CD4-positive, alpha-beta T cell treated with Interleukin-15 for 4 hours (primary cell): ENCODE data around the gene PIP5K1A.
"Not testable (repeated sequence)": the region's sequence is repeated elsewhere in the genome, so short reads cannot be mapped to it uniquely, and the experiment has no call there.

Source experiments
- DNase-seq: peaks from one replicate; pipeline ENCODE4 v3.0.0-alpha.2; 2020; ENCODE audit warnings: low spot score

The PIP5K1A gene

DNA sequence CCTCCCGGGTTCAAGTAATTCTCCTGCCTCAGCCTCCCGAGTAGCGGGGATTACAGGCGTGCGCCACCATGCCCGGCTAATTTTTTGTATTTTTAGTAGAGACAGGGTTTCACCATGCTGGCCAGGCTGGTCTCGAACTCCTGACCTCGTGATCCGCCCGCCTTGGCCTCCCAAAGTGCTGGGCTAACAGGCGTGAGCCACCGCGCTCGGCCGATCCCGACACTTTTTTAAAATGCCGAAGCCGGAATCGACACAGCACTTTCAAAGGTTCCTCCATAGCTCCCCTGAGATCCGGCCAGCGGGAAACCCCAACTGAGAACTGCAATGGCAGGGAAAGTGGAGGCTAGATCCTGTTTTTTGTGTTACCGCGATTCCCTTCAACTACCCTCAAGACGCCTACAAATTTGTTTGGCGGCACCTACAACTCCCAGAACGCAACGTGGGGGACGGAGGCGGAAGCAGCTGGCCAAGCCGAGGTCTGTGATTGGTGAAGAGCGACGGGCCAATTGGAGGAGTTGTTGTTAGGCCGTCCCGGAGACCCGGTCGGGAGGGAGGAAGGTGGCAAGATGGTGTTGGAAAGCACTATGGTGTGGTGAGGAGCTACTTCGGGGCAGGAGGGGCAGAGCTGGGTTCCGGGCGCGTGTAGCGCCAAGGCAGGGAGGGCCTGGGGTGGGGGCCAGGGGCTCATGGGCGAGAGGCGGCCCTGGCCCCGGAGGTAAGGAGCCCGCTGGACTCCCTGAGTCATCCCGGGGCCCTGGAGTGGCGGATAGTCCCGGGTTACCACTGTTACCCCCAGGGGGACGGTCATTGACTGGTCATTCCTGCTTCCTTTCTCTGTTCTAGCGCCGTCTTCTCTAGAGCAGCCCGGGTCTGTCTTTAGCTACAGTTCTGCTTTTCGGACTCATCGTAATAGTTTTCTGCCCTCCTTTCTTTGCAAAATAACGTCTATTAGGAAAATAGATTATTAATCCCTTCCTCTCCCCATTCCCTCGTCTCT, 56.2 kb downstream of the PIP5K1A start, which contains the start of gene PSMD4:
Gene PSMD4, plus strand, starts transcription at position 518 of the 997 bp plus-strand sequence. Its CDS starts 49 bp downstream, at position 567.
- peak; percentile 95 for DNase-seq

DNA sequence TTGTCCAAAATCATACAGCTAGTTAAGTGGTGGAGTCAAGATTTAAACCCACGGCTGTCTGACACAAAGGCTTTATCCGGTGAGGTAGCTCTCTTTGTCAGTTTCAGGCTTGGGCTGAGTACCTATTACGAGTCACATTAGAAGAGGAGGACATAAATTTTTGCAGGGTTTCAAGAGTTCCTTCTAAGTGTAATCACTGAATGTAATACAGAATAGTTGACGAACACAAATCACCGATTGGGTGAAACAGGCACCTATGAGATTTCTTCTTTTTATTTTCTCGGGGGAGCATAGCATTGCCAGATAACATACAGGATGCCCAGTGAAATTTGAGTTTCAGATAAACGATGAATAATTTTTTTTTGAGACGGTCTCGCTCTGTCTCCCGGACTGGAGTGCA, 57.0 kb downstream of the PIP5K1A start:
- no peak for DNase-seq

DNA sequence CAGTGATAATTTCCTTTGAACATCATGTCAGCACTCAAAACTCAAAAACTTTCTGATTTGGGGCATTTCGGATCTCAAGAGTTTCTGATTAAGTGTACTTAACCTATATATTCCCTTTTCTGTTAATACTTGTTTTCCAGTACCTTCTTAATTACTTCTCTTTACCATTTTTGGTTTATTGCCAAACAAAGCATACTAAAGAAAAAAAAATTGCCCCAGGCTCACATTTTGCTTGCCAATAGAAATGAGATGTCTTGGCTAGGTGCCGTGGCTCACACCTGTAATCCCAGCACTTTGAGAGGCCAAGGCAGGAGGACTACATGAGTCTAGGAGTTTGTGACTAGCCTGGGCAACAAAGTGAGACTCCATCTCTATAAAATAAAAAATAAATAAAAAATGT, 61.0 kb downstream of the PIP5K1A start:
- no peak for DNase-seq

DNA sequence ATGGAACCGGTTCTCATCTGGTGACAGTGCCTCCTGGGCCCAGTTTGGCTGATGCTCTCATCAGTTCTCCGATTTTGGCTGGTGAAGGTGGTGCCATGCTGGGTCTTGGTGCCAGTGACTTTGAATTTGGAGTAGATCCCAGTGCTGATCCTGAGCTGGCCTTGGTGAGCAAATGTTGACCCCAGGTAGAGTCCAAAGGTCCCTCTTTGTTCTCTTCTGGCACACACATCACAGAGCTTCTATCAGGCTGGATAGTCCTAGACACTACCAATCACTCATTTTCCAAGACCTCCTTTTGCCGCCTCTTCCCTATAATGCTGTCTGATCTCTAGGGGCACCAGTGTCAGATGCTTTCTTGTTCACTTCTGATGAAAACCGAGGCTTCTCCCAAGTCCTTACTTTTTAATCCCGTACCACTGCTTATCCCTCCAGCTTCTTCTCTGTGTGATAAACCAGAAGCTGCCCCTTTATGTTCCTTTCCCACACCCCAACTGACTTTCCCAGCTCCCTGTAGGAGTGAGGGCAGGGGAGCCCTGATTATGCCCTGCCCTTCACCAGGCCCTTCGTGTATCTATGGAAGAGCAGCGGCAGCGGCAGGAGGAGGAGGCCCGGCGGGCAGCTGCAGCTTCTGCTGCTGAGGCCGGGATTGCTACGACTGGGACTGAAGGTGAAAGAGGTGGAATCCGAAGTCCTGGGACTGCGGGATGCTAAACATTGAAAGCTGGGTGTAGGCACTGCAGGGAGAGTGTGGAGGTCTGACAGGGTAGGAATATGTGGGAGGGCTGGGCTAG, 67.3 kb downstream of the PIP5K1A start:
- no peak for DNase-seq

DNA sequence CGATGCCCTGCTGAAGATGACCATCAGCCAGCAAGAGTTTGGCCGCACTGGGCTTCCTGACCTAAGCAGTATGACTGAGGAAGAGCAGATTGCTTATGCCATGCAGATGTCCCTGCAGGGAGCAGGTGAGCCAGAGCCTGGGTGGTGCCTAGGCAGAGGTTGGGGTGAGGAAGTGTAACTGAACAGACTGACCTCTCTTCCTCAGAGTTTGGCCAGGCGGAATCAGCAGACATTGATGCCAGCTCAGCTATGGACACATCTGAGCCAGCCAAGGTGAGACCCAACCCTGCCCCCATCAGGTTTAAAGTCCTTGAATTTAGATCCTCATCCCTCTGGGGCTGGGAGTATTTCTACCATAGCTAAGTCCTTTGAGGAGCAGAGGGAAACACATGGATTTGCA, 68.0 kb downstream of the PIP5K1A start:
- no peak for DNase-seq

DNA sequence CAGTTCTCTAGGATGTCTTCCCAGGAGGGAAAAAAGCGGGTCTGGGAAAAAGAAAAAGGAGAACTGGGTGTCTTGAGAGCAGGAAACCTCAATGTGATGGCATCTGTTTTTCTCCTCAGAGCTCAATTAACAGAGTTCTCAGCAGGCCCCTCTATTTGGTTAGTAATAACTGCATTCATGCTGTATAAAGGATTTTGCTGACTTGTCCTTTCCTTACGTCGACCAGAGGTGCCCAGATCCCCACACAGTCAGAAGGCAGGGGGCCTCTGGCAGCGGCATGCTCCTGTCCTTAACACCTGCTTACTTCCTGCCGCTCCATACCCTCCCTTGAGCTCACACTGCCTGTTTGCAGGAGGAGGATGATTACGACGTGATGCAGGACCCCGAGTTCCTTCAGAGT, 68.5 kb downstream of the PIP5K1A start:
- DNase-seq = no peak

DNA sequence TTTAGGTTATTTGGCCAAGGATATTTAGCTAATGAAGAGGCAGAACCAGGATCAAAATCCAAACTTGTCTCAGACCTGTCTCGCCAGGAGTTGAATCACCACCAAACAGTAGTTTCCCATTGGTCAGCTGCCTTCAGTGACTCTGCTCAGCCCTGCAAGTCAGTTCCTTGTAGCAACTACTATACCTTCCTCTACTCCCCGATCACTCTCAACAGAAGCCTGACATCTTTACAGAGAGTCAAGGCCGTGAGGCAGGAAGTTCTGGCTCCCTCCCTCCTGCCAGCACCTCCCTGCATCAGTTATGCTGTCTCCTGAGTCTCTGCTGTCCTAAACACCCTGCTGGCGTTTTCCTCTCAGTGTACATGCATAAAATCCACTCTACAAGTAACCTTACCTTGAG, 69.4 kb downstream of the PIP5K1A start:
- DNase-seq = no peak

DNA sequence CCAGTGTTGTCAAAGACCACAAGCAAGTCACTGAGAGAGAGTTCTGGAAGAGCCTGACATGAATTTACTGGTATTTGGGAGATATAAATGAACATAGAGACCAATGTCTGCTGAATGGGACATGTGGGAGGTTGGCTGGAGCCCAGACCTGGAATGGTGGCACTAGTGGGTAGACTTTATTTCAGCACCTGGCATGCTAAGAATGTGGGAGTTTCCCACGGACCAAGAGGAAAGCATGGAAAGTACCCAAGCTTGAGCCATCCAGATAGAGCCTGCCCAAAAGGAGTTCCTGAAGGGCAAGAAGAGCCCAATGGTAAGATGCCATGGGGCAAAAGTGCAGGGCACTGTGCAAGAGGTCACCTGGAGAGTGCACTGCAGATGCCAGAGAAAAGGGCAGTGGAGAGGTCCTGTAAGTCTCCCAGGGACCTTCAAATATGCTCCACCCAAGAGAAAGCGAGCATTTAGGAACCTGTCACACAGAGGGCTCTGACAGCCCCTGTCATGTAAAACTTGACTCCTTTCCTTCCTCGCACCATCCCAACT, 75.6 kb downstream of the PIP5K1A start:
- DNase-seq = no peak

DNA sequence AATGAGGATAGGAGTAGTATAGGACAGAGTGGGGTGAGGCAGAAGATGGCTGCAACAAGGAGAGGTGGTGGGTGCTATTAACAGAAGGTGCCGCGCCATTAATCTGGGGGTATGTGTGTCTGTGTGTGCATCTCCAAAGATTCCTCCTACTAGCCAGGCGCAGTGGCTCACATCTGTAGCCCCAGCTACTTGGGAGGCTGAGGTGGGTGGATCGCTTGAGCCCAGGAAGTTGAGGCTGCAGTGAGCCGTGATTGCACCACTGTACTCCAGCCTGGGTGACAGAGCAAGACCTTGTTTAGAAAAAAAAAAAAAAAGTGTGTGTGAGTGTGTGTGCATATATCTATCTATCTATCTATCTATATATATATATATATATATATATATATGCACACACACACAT, 77.0 kb downstream of the PIP5K1A start:
- not testable (repeated sequence) for DNase-seq

DNA sequence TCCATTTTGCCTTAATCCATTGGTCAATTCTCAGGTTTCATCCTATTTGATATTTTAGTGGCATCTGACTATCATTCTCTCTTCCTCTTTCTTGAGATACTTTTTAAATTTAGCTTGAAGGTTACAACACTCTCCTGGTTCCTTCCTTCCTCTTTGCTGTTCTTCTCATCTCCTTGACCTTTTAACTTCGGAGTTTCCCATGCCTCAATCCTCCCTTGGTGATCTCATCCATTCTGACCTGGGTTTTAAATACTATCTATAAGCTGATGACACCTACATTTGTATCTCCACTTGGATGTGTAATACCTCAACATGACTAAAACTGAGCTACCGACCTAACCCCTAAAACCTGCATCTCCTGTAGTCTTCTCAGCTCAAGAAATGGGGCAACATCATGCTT, 78.9 kb downstream of the PIP5K1A start:
- no peak for DNase-seq

DNA sequence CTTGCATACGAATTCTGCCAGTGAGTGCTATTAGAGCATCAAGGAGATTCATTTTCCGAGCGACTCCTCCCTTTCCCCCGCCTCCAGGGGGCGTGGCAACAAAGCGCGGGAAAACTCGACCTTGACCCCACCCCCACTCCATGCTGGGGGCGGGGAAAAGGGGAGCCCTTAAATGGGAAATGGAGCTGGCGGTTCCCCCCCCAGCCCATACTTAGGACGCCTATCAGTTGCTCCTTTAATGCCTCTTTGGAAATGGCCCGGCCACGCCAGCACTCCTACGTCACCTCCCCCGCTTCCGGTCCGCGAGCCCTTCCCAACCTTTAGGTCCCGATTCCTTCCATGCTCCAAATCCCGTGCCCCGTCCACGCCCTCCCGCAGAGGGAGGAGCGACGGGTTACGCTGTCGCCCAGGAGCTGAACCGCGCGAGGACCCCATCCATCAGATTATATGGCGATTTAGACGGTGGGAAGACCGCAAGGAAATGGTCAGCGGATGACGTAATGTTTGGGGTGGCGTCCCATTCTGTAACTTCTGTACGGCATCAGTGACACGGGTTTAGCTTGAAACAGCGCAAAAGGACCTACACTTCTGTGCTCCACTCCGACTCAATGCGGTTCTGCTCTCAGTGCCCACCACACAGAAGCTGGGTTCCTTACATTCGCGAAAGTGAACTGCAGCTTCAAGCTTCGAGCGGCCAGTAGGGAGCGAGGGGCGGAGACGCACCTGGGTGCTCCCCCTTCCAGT, 83.0 kb downstream of the PIP5K1A start:
- DNase-seq = peak; percentile 97

DNA sequence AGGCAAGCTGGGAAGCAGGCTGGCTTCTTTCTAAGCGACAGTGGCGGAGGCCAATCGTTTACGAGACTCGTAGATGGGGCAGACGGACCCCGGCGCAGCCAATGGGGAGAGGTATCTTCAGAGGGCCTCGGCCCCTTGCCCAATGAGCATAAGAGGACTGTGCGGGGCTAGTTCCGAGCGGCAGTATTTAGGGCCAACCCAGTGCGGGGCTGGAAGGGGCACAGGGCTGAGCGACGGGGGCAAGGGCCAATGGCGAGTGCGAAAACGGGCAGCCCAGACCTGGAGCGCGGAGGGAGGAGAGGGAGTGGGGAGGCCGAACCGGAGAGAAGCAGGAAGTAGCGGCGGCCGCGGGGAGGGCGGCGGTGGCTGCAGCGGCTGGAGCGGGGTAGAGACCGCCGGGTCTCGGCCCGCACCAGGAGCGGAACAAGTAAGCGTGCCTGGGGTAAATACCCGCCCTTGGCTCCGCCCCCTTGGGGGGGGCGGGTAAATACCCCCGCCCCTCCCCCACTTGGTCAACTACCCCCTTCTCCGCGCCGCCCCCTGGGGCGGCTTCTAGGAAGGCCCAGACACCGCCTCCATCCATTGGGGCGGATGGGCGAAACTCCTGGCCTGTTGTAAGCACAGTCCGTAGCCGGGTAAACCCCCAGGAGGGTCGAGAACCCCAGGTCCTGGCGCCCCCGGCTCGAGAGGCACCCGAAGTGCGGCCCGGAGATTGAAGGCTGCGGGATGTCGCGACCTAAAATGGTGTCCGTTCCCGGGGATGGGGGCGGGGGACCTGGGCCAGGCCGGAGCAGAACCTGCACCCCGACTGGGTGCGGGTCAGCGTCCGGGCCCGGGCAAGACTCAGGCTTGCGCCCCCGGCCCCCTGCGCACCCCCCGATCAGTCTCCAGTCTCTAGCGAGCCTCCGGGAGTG, 83.9 kb downstream of the PIP5K1A start, which contains the start of gene ZNF687:
Gene ZNF687, plus strand, starts transcription at position 331 of the 914 bp plus-strand sequence. CDS start 3,993 bp downstream, outside the sequence.
- DNase-seq = peak; percentile 99

DNA sequence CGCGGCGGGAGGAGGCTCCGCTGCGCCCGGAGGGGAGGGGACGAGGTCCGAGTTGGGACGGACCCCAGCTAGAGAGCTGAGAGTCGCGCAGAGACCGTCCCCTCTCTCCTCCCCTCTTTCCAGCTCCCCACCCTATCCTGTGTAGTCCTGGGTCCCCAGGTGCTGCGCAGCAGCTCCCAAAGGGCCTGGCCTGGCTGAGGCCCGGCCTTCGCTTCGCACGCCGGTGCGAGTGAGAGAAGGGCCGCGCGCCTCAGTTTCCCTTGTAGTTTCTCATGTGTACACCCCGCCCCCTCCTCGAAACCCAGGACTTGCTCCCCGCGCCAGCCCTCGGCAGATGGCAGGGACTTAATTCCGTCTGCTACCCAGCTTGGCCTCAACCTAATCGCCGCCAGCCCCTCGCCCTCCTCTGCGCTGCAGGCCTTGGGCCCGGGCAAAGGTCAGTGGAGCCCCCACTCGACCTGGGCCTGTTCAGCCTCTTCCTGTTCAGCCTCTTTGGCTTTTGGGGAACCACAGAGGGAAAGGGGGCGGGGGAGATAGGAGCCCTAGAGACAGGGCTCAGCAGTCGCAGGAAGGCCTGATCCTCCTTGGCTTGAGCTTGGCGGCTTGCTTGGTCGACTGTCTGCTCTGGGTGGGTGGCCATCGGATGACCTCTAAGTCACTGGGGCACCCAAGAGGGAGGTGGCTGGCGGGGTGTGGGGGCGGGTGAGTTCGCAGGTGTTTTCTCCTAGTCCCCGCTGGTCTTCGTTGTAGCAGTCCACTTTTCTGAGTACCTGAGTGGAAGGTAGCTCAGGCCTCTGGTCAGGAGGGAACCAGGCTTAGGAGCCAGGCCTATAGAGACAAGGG, 84.8 kb downstream of the PIP5K1A start:
- DNase-seq = peak; percentile 11

DNA sequence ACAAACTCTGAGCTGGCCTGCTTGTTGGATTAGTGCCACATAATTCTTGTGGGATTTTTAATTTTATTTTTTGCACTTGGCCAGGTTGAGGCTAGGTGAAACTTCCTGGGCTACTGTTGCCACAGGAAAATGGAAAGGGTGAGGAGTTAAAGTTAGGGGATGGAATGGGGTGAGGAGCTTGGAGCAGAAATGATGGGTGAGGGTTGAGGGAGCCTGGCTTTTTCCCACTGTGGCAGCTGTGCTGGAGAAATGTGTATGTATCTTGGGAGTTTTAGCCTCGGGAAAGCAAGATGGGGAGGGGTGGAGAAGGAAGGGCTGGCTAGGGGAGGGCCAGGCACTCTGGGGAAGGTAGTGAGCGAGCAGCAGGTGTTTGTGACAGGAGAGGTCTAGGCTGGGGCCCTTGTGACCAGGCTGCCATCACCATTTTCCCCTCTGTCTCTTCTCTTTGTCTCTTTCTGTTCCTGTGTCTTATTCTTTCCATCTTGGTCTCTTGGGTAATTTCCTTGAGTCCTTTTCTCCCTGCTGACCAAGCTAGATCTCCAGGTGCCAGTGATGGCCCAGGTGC, 85.7 kb downstream of the PIP5K1A start:
- no peak for DNase-seq

DNA sequence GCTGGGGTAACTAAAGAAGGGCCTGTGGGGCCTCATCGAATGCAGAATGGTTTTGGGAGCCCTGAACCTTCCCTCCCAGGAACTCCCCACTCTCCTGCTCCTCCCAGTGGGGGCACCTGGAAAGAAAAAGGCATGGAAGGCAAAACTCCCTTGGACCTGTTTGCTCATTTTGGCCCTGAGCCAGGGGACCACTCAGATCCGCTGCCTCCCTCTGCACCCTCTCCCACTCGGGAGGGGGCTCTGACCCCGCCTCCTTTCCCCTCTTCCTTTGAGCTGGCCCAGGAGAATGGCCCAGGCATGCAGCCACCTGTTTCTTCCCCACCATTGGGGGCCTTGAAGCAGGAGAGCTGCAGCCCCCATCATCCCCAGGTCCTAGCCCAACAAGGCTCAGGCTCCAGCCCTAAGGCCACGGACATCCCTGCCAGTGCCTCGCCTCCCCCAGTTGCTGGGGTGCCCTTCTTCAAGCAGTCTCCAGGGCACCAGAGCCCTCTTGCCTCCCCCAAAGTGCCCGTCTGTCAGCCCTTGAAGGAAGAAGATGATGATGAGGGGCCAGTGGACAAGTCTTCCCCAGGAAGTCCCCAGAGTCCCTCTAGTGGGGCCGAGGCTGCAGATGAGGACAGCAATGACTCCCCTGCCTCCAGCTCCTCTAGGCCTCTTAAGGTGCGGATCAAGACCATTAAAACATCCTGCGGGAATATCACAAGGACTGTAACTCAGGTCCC, 88.4 kb downstream of the PIP5K1A start:
- DNase-seq = no peak

DNA sequence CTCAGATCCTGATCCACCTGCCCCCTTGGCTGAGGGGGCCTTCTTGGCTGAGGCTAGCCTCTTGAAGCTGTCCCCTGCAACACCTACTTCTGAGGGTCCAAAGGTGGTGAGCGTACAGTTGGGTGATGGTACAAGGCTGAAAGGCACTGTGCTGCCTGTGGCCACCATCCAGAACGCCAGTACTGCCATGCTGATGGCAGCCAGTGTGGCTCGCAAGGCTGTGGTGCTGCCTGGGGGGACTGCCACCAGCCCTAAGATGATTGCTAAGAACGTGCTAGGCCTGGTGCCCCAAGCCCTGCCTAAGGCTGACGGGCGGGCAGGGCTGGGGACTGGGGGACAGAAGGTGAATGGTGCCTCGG, 89.0 kb downstream of the PIP5K1A start:
- DNase-seq = no peak

DNA sequence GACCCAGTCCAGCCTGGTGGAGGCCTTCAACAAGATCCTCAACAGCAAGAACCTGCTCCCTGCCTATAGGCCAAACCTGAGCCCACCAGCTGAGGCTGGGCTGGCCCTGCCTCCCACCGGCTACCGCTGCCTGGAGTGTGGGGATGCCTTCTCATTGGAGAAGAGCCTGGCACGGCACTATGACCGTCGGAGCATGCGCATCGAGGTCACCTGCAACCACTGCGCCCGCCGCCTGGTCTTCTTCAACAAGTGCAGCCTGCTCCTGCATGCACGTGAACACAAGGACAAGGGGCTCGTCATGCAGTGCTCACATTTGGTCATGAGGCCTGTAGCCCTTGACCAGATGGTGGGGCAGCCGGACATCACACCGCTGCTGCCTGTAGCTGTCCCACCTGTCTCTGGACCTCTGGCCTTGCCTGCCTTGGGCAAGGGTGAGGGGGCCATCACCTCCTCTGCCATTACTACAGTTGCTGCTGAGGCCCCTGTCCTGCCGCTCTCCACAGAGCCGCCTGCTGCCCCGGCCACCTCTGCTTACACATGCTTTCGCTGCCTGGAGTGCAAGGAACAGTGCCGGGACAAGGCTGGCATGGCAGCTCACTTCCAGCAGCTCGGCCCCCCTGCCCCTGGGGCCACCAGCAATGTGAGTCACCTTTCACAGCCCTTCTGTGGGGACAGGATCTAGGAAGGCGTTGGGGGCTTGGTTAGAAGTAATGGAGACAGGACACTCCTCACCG, 89.6 kb downstream of the PIP5K1A start:
- no peak for DNase-seq

DNA sequence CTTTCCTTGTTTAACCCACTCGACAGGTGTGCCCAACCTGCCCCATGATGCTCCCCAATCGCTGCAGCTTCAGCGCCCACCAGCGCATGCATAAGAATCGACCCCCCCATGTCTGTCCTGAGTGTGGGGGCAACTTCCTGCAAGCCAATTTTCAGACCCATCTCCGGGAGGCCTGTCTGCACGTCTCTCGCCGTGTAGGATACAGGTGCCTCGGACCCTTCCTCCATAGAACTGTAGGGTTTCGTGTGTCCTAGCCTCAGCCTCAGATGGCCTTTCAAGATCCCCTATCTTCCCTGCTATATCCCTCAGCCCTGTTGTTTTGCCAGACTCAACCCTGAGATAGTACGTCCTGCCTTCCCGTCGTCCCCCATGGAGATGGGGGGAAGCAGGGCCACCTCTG, 90.2 kb downstream of the PIP5K1A start:
- no peak for DNase-seq
